Retina (tissue), 1 donor: ENCODE results near the gene NAXE.
"Not testable (repeated sequence)": the region's sequence is repeated elsewhere in the genome, so short reads cannot be mapped to it uniquely, and the experiment has no call there.

Experiments used
- DNase-seq: peaks from one replicate; pipeline ENCODE4 v3.0.0-alpha.2; 2016

Gene NAXE

GRCh38 chr1:156625436-156626078 is 34.0 kb downstream of the NAXE start:
- DNase-seq: peak; percentile 89

GRCh38 chr1:156626079-156626438 is 34.5 kb downstream of the NAXE start:
- DNase-seq: no peak

GRCh38 chr1:156627313-156627880 is 35.8 kb downstream of the NAXE start:
- peak; percentile 60 for DNase-seq

GRCh38 chr1:156629823-156630449 is 38.4 kb downstream of the NAXE start:
- DNase-seq: no peak

GRCh38 chr1:156631152-156631551 is 39.6 kb downstream of the NAXE start:
- not testable (repeated sequence) for DNase-seq

- DNase-seq: no peak
Measured at GRCh38 chr1:156632355-156632754, 40.8 kb downstream of the NAXE start.

- DNase-seq: no peak
Measured at GRCh38 chr1:156638189-156638985, 46.8 kb downstream of the NAXE start.

GRCh38 chr1:156639601-156640101 is 48.1 kb downstream of the NAXE start:
- DNase-seq: no peak

- no peak for DNase-seq
Measured at GRCh38 chr1:156640842-156641706, 49.5 kb downstream of the NAXE start.

- peak; percentile 62 for DNase-seq
Measured at GRCh38 chr1:156641761-156642264, 50.2 kb downstream of the NAXE start, which contains the start of gene BCAN. TSS of gene BCAN (plus strand) at chr1:156642117. CDS start at chr1:156646055, 3,938 bp downstream.

- DNase-seq: peak; percentile 75
Measured at GRCh38 chr1:156642265-156643048, 50.9 kb downstream of the NAXE start.

GRCh38 chr1:156643049-156643777 is 51.6 kb downstream of the NAXE start:
- DNase-seq: no peak

GRCh38 chr1:156643778-156644092 is 52.2 kb downstream of the NAXE start:
- DNase-seq: no peak
